GM19239 (cell line): ENCODE data around the gene OGFR.
A peak's percentile ranks its signal among the peaks of the same experiment; 100 is the strongest.
"Not testable (repeated sequence)": the region's sequence is repeated elsewhere in the genome, so short reads cannot be mapped to it uniquely, and the experiment has no call there.

ENCODE experiments used
- DNase-seq: peaks from one replicate; pipeline ENCODE4 v3.0.0; 2011; ENCODE audit warnings: low spot score; ENCODE audit not compliant: insufficient read length
- FAIRE-seq: peaks from 2 replicates; lab custom pipeline; 2011; peaks lifted over from hg19 to GRCh38; lab: Jason Lieb, UNC

OGFR gene

DNA sequence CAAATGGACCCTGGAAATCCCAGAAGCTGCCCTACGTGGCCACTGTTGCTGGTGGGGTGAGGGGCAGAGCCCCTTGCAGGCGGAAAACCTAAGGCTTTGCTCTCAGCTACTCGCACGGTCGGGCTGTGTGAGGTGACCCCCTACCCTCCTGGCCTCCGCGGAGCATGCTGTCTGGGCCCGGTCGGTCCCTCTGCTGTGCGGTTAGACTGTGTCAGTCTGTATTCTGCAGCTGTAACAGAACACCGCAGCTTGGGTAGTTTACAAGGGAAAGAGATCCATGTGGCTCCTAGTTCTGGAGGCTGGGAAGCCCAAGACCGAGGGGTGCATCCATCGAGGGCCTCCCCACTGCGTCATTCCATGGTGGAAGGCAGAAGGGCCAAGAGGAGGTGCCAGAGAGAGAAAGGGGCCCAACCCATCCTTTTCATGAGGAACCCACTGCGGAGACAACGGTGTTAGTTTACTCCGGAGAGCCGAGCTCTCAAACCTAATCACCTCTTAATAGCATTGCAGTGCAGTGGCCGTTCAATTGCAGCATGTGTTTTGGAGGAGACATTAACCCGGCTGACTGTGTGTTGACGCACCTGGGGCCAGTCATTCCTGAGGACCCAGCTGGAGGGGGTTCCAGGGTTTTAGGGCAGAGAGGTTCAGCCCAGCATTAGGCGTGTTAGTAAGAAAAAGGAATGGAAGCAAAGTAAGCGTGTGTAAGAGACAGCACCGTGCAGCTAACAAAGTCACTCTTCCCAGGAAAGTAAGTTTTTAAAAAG lies 30.5 kb downstream of the OGFR start:
- no peak for FAIRE-seq
- no peak for DNase-seq

- DNase-seq, result no peak
Measured at GRCh38 chr20:62835931-62836861, 31.6 kb downstream of the OGFR start.

GRCh38 chr20:62836967-62837490 lies 32.4 kb downstream of the OGFR start:
- no peak for FAIRE-seq
- no peak for DNase-seq

More at GRCh38 chr20:62835931-62836861, 31.6 kb downstream of the OGFR start:
- no peak for FAIRE-seq

GRCh38 chr20:62837790-62838127 lies 33.1 kb downstream of the OGFR start:
- DNase-seq, result no peak
- FAIRE-seq, result no peak

GRCh38 chr20:62838128-62838891 lies 33.7 kb downstream of the OGFR start:
- FAIRE-seq (peak; percentile 63), DNase-seq (peak; percentile 48)

GRCh38 chr20:62839261-62839660 lies 34.6 kb downstream of the OGFR start:
- DNase-seq, result no peak

DNA sequence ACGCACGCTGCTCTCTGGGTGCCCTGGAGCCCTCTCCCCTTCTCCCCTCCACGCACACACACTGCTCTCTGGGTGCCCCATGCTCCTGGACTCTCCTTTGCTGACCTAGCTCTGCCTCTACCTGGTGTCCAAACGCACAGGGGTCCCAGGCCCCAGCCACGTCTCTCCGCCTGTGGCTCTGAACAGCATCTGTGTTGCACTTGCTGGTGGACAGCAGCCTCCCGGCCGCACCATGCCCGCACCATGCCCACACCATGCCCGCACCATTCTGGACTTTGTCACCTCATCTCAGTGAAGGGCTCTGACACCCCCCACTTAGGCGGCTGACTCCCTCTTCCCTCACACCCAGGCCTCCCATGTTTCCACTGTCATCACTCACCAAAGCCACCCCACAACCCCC lies 35.2 kb downstream of the OGFR start:
- DNase-seq (no peak), FAIRE-seq (no peak)

More at GRCh38 chr20:62839261-62839660, 34.6 kb downstream of the OGFR start:
- no peak for FAIRE-seq

- no peak for DNase-seq
- FAIRE-seq, result no peak
Measured at GRCh38 chr20:62840244-62841197, 35.9 kb downstream of the OGFR start.

DNA sequence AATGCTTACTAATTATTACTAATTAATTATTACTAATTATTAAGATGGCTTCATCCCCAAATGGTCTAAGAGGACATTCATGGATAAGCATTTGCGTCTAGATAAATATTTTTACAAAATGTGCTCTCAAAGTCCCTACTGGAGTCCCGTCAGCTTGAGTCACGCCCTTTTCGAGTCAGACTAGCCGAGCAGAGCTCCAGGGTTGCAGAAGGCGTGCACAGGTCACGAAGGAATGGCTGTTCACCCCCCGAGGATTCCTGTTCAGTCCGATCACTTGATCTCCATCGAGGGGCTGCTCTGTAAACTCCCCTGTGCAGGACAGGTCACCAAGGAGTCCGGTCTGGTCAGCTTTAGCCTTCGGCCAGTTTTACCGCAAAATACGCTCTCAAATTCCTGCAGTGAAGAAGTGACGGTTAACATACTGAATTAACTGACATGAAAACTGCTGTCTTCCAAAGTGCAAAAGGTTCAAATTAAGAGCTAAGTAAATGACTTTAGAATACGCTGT lies 37.1 kb downstream of the OGFR start:
- FAIRE-seq (no peak), DNase-seq (no peak)

GRCh38 chr20:62843656-62844055 lies 39.0 kb downstream of the OGFR start:
- no peak for DNase-seq
- no peak for FAIRE-seq

GRCh38 chr20:62844182-62844581 lies 39.5 kb downstream of the OGFR start:
- FAIRE-seq (no peak), DNase-seq (no peak)

DNA sequence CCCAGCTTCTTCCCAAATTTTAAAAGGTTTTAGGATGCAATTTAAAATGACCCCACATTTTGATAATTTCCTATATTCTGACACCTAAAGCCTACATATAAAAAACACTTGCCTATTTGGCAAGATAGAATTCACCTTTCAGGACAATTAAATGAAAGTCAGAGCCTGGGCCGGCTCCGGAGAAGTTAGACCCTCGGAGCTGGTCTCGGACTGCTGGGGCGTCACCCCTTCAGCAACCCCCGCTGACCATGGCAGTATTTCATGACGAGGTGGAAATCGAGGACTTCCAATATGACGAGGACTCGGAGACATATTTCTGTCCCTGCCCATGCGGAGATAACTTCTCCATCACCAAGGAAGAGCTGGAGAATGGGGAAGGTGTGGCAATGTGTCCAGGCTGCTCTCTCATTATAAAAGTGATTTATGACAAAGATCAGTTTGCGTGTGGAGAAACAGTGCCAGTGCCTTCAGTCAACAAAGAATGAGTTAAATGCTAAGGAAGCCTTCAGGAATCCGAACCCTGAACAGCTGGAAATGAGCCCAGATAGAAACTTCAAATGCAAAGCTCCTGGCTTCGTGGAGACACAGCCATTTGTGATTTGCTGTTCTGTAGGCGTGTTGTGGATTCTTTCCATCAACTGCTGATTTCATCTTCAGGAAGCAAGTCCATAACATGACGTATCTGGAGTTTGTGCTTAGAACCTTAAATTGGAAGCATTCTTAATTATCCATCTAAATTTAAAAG lies 41.0 kb downstream of the OGFR start:
- FAIRE-seq, result no peak

GRCh38 chr20:62846166-62846890 lies 41.7 kb downstream of the OGFR start:
- DNase-seq (no peak), FAIRE-seq (no peak)

More for the DNA sequence above, 41.0 kb downstream of the OGFR start:
- DNase-seq, result no peak

- FAIRE-seq, DNase-seq: not testable (repeated sequence)
Measured at GRCh38 chr20:62848917-62849316, 44.3 kb downstream of the OGFR start.

- no peak for FAIRE-seq
- no peak for DNase-seq
Measured at GRCh38 chr20:62849431-62849830, 44.8 kb downstream of the OGFR start.

DNA sequence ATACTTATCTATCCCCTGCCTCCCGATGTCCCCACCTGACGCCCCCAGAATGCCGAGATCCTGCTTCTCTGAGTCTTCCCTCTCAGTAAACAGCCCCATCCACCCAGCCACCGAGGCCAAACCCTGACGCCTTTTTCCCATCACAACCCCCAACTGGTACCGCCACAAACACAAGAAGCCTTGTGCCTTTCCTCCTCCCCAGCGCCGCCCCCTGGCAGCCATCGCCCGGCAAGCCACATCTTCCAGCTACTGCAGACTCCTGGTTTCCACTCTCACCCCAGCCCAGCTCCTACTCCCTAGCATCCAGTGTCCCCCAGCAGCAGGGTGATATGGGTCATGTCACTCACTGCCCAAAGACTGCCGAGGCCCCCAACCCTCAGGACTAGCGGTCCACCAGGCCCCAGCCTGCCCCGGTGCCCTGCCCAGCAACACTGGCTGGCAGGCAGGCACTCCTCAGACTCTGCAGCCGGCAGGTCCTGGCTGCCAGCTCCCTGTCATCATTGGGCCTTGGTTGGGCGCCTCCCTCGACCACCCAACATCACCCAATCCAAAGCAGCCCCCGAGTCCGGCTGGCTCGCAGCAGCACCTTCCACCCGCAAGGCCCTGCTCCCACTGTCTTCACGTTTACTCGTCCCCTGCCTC lies 45.8 kb downstream of the OGFR start:
- FAIRE-seq, result no peak
- no peak for DNase-seq

GRCh38 chr20:62852196-62852595 lies 47.6 kb downstream of the OGFR start:
- no peak for DNase-seq

More at GRCh38 chr20:62852196-62852595, 47.6 kb downstream of the OGFR start:
- FAIRE-seq, result no peak
